ENCODE data around the gene CA6. TPM values are rescaled to one million over a fixed set of nuclear protein-coding genes. Genes with fewer than 3 reads are reported as not detected.

CA6 gene
- total and polyA plus RNA-seq, 12 donors: 0.17 TPM; not detected in 11

GRCh38 chr1:8925406-8925805, 20.3 kb upstream of the CA6 start:
- Histone ChIP-seq H3K9me3 (replicated peaks in 1 of 3) (no peaks in the 10 kb centered on the region), H3K4me1 (replicated peaks in 1 of 2) (no peaks in the 10 kb centered on the region), H3K27ac (no peak overlapping the region), H3K36me3 (replicated peaks in 1 of 2) (no peaks in the 10 kb centered on the region), H3K27me3 (no peaks in the 10 kb centered on the region), H3K4me3 (no peak overlapping the region)
- no peak for DNase-seq
- intact Hi-C loops (cut with DNase I): loop anchor here in 1 of 2 donors (10.0 kb wide), 1 partner anchor 179 kb away; no protein-coding TSS in a partner anchor
- 35 to 56% (median 42%) methylated on average over 2 of the region's 2 CpGs for WGBS, 4 donors
- TF ChIP-seq CTCF (IDR thresholded peaks at IDR 0.05) (no peak), POLR2A (IDR thresholded peaks at IDR 0.05) (no peak)

GRCh38 chr1:8925960-8926359, 19.7 kb upstream of the CA6 start:
- intact Hi-C loops (cut with DNase I): loop anchor here in 1 of 2 donors (10.0 kb wide), 1 partner anchor 179 kb away; no protein-coding TSS in a partner anchor

GRCh38 chr1:8926707-8927694, 18.7 kb upstream of the CA6 start:
- no peaks in the 10 kb centered on the region for H3K4me1 ChIP-seq (replicated peaks in 1 of 2)
- 89 to 96% (median 92%) methylated on average over 12 of the region's 12 CpGs for WGBS, 4 donors

More at GRCh38 chr1:8925960-8926359, 19.7 kb upstream of the CA6 start:
- H3K27ac ChIP-seq: no peak overlapping the region
- no peaks in the 10 kb centered on the region for H3K4me1 ChIP-seq (replicated peaks in 1 of 2)
- 86 to 90% (median 87%) methylated on average over 9 of the region's 9 CpGs for WGBS, 4 donors
- no peak for TF ChIP-seq POLR2A (IDR thresholded peaks at IDR 0.05)
- TF ChIP-seq CTCF (IDR thresholded peaks at IDR 0.05): no peak
- H3K36me3 ChIP-seq (replicated peaks in 1 of 2): no peaks in the 10 kb centered on the region
- no peak overlapping the region for H3K4me3 ChIP-seq
- no peaks in the 10 kb centered on the region for H3K9me3 ChIP-seq (replicated peaks in 1 of 3)
- no peak for DNase-seq
- no peaks in the 10 kb centered on the region for H3K27me3 ChIP-seq

More at GRCh38 chr1:8926707-8927694, 18.7 kb upstream of the CA6 start:
- intact Hi-C loops (cut with DNase I): loop anchor here in 1 of 2 donors (10.0 kb wide), 1 partner anchor 178 kb away; no protein-coding TSS in a partner anchor
- Histone ChIP-seq H3K36me3 (replicated peaks in 1 of 2) (no peaks in the 10 kb centered on the region), H3K27ac (no peak overlapping the region), H3K4me3 (no peak overlapping the region), H3K9me3 (replicated peaks in 1 of 3) (no peaks in the 10 kb centered on the region), H3K27me3 (no peaks in the 10 kb centered on the region)
- TF ChIP-seq CTCF (IDR thresholded peaks at IDR 0.05): no peak
- TF ChIP-seq POLR2A (IDR thresholded peaks at IDR 0.05): no peak
- DNase-seq: no peak
